Measurements from ENCODE around the gene MALRD1. TPM values are rescaled to one million over a fixed set of nuclear protein-coding genes. Genes with fewer than 3 reads are reported as not detected.

Gene MALRD1
- total RNA-seq, 1 donor from 2014 or later, result 0.84 TPM

DNA sequence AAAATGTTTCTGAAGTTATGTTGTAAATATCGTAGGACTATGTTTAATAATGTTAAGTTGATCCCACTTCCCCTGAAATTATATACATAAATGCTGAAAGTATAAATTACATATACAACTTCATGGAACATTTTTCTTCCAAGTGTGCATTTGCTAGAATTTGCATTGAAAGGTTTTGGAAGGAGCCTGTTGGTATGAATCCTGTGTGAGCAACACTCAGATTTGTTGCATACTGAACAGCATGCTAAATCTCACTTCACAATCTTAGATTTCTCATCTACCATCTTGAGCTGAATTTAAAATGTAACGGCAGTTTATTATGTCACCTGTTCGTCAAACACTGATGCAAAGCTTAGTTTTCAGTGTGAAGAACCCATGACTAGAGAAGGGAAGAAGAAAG, 172.6 kb downstream of the MALRD1 start:
- TF ChIP-seq, protein P1, sequence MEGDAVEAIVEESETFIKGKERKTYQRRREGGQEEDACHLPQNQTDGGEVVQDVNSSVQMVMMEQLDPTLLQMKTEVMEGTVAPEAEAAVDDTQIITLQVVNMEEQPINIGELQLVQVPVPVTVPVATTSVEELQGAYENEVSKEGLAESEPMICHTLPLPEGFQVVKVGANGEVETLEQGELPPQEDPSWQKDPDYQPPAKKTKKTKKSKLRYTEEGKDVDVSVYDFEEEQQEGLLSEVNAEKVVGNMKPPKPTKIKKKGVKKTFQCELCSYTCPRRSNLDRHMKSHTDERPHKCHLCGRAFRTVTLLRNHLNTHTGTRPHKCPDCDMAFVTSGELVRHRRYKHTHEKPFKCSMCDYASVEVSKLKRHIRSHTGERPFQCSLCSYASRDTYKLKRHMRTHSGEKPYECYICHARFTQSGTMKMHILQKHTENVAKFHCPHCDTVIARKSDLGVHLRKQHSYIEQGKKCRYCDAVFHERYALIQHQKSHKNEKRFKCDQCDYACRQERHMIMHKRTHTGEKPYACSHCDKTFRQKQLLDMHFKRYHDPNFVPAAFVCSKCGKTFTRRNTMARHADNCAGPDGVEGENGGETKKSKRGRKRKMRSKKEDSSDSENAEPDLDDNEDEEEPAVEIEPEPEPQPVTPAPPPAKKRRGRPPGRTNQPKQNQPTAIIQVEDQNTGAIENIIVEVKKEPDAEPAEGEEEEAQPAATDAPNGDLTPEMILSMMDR (conservative IDR thresholded peaks at IDR 0.05), result no peak
- Mint-ChIP-seq H3K4me3 (no peak overlapping the region), H3K9me3 (no peaks in the 10 kb centered on the region), H3K4me1 (no peaks in the 10 kb centered on the region), H3K27me3 (ENCODE audit: low read depth) (no peaks in the 10 kb centered on the region), H3K27ac (ENCODE audit: unreplicated experiment) (no peak overlapping the region), H3K36me3 (ENCODE audit: low read depth) (no peaks in the 10 kb centered on the region)
- DNase-seq (ENCODE audit: low read depth, low spot score), result no peak

DNA sequence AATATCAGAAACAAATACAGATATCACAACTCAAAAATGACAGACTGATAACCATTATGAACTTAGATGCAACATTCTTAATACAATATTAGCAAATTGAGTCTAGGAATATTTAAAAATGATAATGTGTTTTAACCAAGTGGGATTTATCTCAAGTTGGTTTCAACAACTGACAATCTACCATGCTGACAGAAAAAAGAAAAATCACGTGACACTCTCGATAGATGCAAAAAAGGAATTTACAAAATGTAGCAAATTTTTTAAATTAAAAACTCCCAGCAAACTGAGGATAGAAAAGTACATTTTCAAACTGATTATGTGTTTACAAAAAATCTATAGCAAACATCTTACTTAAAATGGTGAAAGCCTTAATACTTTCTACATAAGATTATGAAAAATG, 177.4 kb downstream of the MALRD1 start:
- no peak for DNase-seq (ENCODE audit: low read depth, low spot score)
- Mint-ChIP-seq H3K9me3 (no peaks in the 10 kb centered on the region), H3K4me3 (no peak overlapping the region), H3K27me3 (ENCODE audit: low read depth) (no peaks in the 10 kb centered on the region), H3K27ac (ENCODE audit: unreplicated experiment) (no peak overlapping the region), H3K36me3 (ENCODE audit: low read depth) (no peaks in the 10 kb centered on the region), H3K4me1 (no peaks in the 10 kb centered on the region)
- TF ChIP-seq, protein P1 (conservative IDR thresholded peaks at IDR 0.05), result no peak

DNA sequence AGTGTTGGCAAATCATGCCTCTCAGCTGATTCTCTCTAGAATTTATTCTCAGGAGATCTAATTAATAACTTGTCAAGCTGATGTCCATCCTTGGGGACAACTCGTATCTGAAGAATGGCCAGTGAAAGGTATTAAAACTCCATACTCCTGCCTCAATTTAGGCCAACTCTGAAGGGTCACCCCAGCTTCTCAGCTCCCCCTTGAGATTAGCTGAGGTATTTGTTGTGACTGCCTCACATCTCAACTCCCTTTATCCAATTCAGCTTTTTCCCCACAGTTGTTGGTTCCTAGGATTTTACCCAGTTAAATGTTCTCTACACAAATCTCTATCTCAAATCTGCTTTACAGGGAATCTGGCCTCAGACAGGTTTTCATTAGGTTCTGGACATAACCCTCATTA, 182.4 kb downstream of the MALRD1 start:
- H3K36me3 Mint-ChIP-seq (ENCODE audit: low read depth), result no peaks in the 10 kb centered on the region
- H3K27me3 Mint-ChIP-seq (ENCODE audit: low read depth), result no peaks in the 10 kb centered on the region
- no peak for DNase-seq (ENCODE audit: low read depth, low spot score)
- no peaks in the 10 kb centered on the region for H3K4me1 Mint-ChIP-seq
- peaks cover 8% of the 10 kb centered on the region for H3K9me3 Mint-ChIP-seq
- TF ChIP-seq, protein P1 (conservative IDR thresholded peaks at IDR 0.05), result no peak
- no peak overlapping the region for H3K27ac Mint-ChIP-seq (ENCODE audit: unreplicated experiment)
- no peak overlapping the region for H3K4me3 Mint-ChIP-seq

DNA sequence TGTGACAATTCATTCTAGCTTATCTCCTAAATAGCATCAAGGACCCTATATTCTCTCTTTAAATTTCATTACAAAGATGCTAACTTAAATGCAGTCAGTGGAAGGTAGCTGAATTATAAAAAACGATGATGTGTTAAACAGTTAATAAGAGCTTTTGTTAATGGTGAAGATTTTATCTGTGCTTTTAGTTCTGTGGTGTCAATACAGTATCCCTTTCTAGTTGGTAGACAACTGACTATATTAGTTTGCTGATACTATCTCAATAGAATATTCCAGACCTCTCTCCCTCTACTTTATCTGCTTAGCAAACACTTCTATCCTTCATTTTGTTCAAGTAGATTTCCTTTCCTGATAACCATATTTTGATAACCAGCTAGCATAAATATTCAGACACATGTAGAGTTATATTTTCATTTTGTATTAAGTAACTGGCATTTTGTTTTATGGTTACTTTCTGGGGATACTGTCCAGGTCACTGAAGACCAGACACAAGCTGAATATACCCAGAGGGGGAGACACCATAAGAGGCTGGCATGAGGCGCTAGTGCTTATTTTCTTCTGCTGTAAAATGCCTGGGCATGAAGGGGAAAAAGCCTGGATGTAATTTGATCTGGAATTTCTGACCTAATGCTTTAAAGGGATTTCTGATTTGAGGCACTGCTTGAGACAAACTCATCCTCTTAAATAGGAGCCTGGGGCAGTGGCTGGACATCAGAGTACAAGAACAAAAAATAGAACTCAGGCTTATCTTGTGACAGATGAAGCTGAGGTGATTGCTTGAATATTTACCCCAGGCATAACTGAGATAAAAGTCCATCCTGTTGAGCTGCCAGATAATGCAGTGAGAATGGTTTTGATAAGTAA, 197.5 kb downstream of the MALRD1 start:
- Mint-ChIP-seq H3K4me3 (no peak overlapping the region), H3K27me3 (ENCODE audit: low read depth) (no peaks in the 10 kb centered on the region), H3K4me1 (no peaks in the 10 kb centered on the region), H3K36me3 (ENCODE audit: low read depth) (no peaks in the 10 kb centered on the region), H3K27ac (ENCODE audit: unreplicated experiment) (no peak overlapping the region), H3K9me3 (no peaks in the 10 kb centered on the region)
- DNase-seq (ENCODE audit: low read depth, low spot score), result no peak
- TF ChIP-seq, protein P1 (conservative IDR thresholded peaks at IDR 0.05), result no peak

DNA sequence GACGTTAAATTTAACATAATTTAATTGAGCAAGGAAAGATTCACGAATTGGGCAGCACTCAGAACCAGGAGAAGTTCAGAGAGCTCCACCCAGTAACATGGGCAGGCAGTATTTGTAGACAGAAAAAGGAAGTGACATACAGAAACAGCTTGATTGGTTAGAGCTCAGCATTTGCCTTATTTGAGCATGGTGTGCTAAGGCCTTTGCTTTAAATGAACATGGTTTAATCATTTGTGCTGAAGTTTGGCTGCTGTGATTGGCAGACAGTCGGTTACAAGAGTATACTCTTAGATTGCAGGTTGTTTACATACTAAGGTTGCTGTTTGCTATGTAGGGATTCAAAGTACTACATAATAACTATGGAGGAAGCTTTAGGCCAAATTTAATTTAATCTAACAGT, 199.2 kb downstream of the MALRD1 start:
- Mint-ChIP-seq H3K27me3 (ENCODE audit: low read depth) (no peaks in the 10 kb centered on the region), H3K9me3 (no peaks in the 10 kb centered on the region), H3K4me3 (no peak overlapping the region)

More for the DNA sequence above, 199.2 kb downstream of the MALRD1 start:
- DNase-seq (ENCODE audit: low read depth, low spot score), result no peak
- Mint-ChIP-seq H3K4me1 (no peaks in the 10 kb centered on the region), H3K36me3 (ENCODE audit: low read depth) (no peaks in the 10 kb centered on the region), H3K27ac (ENCODE audit: unreplicated experiment) (no peak overlapping the region)
- TF ChIP-seq, protein P1 (conservative IDR thresholded peaks at IDR 0.05), result no peak
